ENCODE results near the gene HTR7. TPM values are rescaled to one million over a fixed set of nuclear protein-coding genes. Genes with fewer than 3 reads are reported as not detected.
A peak's percentile ranks its signal among the peaks of the same experiment; 100 is the strongest.
"Not testable (repeated sequence)": the region's sequence is repeated elsewhere in the genome, so short reads cannot be mapped to it uniquely, and the experiment has no call there.

The HTR7 gene
- total and polyA plus RNA-seq, 2 of the 4 experiments (the other 2 are of a cell fraction): 0.43 to 0.72 TPM

GRCh38 chr10:90880059-90880719 lies 22.4 kb upstream of the HTR7 start:
- peak; percentile 61 for DNase-seq

More at GRCh38 chr10:90880059-90880719, 22.4 kb upstream of the HTR7 start:
- H3K27me3 ChIP-seq (ENCODE audit: control insufficient read depth, insufficient read depth, low read length); H3K4me2 ChIP-seq (ENCODE audit: low read depth, low read length); POLR2A ChIA-PET (ENCODE audit: unreplicated experiment); H4K20me1 ChIP-seq (ENCODE audit: insufficient read depth, low read length); H2AK9ac ChIP-seq (replicated peaks; ENCODE audit: low read depth, low read length, poor library complexity); in situ Hi-C loops (cut with MboI; ENCODE audit: low sequenced_read_pairs); H4K91ac ChIP-seq (ENCODE audit: insufficient read depth, low read depth, low read length); H3K56ac ChIP-seq (ENCODE audit: extremely low read depth, insufficient read depth, low read length); BruUV-seq (replicated peaks); H2BK15ac ChIP-seq (ENCODE audit: low read depth, low read length); H3K27ac ChIP-seq (ENCODE audit: insufficient read depth, low read length); H3K9ac ChIP-seq (ENCODE audit: low read depth, low read length); H4K5ac ChIP-seq (ENCODE audit: low read depth, low read length); H2AFZ ChIP-seq (replicated peaks; ENCODE audit: low read length, poor library complexity); H3K4me3 ChIP-seq (ENCODE audit: insufficient read depth, low read depth, low read length); H3K18ac ChIP-seq (ENCODE audit: low read depth, low read length); H3K4ac ChIP-seq (ENCODE audit: low read depth, low read length); H3K9me1 ChIP-seq (ENCODE audit: insufficient read depth, low read length); H3K23ac ChIP-seq (ENCODE audit: low read depth, low read length); H3K14ac ChIP-seq (replicated peaks; ENCODE audit: low read depth, low read length); H3K4me1 ChIP-seq (ENCODE audit: control insufficient read depth, insufficient read depth, low read length); H2BK5ac ChIP-seq (ENCODE audit: low read depth, low read length, poor library complexity, severe bottlenecking); H3K79me1 ChIP-seq (ENCODE audit: low read depth in 1 of 2, low read length in 2 of 2); H2BK120ac ChIP-seq (ENCODE audit: low read depth, low read length); H3K9me3 ChIP-seq (ENCODE audit: control insufficient read depth, insufficient read depth, low read length); H4K8ac ChIP-seq (ENCODE audit: low read depth in 2 of 2, low read length in 2 of 2); H2BK20ac ChIP-seq (ENCODE audit: low read depth, low read length); H2AK5ac ChIP-seq (ENCODE audit: low read depth, low read length): not testable (repeated sequence)
- 95% methylated on average over 4 of the region's 8 CpGs; no CpG with 5 or more reads in 1 of the 2 experiments for WGBS, 2 experiments (ENCODE audit: extremely low coverage in 2 of 2, insufficient read length in 1 of 2)
- intact Hi-C loops (cut with micrococcal nuclease) (loop anchor here (1.0 to 10.0 kb wide), 5 partner anchors 285 to 1032 kb away; partner anchors contain the start of gene PPP1R3C), dilution Hi-C loops (cut with HindIII; ENCODE audit: low sequenced_read_pairs, unreplicated experiment) (loop anchor here (25.0 kb wide), 1 partner anchor 382 kb away; no protein-coding TSS in a partner anchor)
- CTCF ChIA-PET: interaction anchor here (0.6 to 2.1 kb wide), 13 partner anchors 8 to 1255 kb away, joined by 3 to 8 read pairs (median 4); partner anchors contain the start of genes RPP30 and TNKS2
- peaks cover 15% of the 10 kb centered on the region for H3K36me3 ChIP-seq (ENCODE audit: control insufficient read depth, insufficient read depth, low read length)
- TF ChIP-seq RAD21 (IDR thresholded peaks at IDR 0.05; ENCODE audit: low read length): peak; percentile 86
- TF ChIP-seq CTCF (conservative IDR thresholded peaks at IDR 0.05; ENCODE audit: low read depth, low read length): peak; percentile 83
- TF ChIP-seq MAFK (IDR thresholded peaks at IDR 0.05; ENCODE audit: low read depth, low read length): 0 out of 2 replicates have a peak, but pooled peaks have one; percentile 14
- peak; percentile 69 for TF ChIP-seq SMC3 (IDR thresholded peaks at IDR 0.05; ENCODE audit: low read depth, low read length)
- 0 out of 2 replicates have a peak, but pooled peaks have one; percentile 38 for ATAC-seq (ENCODE audit: low read depth)

All from IMR-90 (cell line).